Activated CD4-positive, alpha-beta T cell treated with anti-CD3 and anti-CD28 coated beads for 48 hours (primary cell): ENCODE data around the gene APOC1.
A peak's percentile ranks its signal among the peaks of the same experiment; 100 is the strongest.
"Not testable (repeated sequence)": the region's sequence is repeated elsewhere in the genome, so short reads cannot be mapped to it uniquely, and the experiment has no call there.

Source experiments
- DNase-seq: peaks from one replicate; pipeline ENCODE4 v3.0.0-alpha.2; 2020

The APOC1 gene

DNA sequence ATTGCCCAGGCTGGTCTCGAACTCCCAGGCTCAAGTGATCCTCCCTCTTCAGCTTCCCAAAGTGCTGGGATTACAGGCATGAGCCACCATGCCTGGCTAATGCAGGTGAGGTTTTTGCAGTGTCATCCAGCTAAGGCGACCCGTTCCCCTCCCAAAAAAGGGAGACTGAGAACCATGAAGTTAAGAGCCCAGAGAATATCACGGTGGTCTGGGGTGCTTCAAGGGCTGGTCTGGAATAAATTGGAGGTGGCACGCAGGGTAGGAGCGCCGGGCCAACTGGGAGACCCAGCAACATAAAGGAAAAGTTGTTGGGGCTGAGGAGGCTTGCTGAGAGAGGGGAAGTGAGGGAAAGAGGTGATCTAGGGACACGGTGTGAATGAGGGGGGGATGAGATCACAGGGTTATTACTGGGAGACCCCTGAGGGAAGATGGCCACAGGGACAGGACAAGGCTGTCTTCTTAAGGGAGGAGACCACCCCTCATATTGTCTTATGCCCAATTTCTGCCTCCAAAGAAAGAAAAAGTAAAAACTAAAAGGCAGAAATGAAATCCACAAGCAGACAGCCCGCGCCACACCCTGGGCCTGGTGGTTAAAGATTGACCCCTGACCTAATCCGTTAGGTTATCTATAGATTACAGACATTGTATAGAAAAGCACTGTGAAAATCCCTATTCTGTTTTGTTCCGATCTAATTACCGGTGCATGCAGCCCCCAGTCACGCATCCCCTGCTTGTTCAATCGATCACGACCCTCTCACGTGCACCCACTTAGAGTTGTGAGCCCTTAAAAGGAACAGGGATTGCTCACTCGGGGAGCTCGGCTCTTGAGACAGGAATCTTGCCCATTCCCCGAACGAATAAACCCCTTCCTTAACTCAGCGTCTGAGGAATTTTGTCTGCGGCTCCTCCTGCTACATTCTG is 636 bp upstream of the APOC1 start:
- DNase-seq = not testable (repeated sequence)

DNA sequence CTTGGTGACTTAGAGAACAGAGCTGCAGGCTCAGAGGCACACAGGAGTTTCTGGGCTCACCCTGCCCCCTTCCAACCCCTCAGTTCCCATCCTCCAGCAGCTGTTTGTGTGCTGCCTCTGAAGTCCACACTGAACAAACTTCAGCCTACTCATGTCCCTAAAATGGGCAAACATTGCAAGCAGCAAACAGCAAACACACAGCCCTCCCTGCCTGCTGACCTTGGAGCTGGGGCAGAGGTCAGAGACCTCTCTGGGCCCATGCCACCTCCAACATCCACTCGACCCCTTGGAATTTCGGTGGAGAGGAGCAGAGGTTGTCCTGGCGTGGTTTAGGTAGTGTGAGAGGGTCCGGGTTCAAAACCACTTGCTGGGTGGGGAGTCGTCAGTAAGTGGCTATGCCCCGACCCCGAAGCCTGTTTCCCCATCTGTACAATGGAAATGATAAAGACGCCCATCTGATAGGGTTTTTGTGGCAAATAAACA is 9.9 kb downstream of the APOC1 start:
- DNase-seq = no peak

DNA sequence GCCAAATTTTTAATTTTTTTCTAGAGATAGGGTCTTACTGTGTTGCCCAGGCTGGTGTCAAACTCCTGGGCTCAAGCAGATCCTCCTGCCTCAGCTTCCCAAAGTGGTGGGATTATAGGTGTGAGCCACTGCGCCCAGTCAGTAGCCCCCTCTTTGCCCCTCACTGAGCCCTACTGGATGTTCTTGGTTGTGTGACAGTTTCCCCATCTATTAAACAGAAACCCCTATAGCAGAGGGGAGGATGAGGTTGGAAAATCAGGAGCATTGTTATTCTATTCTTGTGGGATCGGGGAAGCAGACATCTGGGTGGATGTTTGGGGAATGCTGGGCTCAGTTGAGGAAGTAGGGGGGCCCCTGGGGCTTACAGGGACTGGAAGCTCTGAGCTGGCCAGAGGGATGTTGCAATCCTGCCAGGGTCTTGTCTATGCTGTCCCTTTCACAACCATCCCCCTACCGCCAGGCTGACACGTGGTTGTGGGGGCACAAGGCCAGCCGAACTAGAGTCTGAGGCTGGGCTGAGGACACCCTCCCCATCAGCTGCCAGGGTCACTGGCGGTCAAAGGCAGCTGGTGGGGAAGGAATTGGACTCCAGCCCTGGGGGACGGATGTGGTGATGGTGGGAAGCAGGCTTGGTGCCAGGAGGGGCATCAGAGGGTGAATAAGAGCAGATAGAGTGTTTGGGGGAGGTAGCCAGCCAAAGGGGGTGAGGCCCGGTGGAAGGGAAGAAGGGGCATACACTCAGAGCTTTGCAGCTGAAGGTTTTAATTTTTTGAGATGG is 10.9 kb downstream of the APOC1 start:
- DNase-seq = no peak

DNA sequence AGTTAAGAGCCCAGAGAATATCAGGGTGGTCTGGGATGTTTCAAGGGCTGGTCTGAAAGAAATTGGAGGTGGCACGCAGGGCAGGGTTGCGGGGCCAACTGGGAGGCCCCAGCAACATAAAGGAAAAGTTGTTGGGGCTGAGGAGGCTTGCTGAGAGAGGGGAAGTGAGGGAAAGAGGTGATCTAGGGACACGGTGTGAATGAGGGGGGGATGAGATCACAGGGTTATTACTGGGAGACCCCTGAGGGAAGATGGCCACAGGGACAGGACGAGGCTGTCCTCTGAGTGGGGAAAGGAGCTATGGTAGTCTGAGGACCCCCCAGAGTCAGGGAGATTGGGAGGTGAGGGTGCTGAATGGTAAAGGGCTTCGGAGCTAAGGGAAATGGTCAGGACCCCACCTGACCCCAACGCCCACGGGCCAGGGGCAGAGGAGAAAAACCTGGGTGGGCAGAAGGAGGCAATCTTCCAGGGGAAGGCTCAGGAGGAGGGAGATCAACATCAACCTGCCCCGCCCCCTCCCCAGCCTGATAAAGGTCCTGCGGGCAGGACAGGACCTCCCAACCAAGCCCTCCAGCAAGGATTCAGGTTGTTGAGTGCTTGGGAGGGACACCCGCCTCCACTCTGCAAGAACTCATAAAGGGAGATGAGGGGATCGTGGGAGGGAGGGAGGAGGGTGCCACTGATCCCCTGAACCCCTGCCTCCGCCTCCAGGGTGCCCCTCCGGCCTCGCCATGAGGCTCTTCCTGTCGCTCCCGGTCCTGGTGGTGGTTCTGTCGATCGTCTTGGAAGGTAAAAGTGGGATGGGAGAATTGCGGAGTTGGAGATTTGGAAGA is 12.1 kb downstream of the APOC1 start:
- not testable (repeated sequence) for DNase-seq

DNA sequence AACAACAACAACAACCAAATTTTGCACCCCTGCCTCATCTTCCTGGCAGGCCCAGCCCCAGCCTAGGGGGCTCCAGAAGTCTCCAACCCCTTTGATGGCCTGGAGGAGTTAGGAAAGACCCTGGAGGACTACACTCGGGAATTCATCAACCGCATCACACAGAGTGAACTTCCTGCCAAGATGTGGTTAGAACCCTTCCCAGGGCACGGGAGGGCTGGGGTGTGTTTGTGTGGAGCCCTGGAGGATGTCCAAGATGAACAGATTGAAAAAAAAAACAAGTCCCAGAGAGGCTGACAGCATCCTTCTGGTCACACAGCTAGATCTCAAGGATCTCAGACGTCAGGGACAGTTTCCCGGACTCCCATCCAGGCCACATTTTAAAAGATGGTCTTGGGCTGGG is 13.3 kb downstream of the APOC1 start:
- DNase-seq = no peak

DNA sequence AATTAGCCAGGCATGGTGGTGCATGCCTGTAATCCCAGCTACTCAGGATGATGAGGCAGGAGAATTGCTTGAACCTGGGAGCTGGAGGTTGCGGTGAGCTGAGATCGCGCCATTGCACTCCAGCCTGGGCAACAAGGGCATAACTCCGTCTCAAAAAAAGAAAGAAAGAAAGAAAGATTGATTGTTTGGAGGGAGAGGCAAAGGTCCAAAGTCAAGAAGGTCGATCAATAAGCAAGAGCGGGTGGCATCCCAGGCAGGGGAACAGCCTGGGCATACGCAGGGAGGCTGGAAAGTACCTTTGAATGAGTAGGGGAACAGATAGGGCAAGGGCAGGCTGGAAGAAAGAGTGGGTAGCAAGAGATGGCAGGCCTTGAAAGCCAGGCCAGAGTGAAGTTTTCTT is 15.7 kb downstream of the APOC1 start:
- DNase-seq = no peak

DNA sequence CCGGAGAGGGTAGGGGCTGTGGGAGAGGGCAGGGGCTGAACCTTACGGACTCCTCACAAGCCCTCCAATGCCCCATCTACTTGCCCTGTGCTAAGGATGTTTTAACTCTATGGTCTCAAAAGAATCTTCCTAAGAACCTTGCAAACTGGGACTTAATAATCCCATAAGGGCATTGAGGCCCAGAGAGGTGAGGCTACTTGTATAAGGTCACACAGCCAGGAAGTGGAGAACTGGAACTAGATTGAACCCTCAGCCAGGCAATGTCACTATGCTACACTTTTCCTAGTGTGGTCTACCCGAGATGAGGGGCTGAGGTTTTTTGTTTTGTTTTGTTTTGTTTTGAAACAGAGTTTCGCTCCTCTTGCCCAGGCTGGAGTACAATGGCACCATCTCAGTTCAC is 17.1 kb downstream of the APOC1 start:
- no peak for DNase-seq

DNA sequence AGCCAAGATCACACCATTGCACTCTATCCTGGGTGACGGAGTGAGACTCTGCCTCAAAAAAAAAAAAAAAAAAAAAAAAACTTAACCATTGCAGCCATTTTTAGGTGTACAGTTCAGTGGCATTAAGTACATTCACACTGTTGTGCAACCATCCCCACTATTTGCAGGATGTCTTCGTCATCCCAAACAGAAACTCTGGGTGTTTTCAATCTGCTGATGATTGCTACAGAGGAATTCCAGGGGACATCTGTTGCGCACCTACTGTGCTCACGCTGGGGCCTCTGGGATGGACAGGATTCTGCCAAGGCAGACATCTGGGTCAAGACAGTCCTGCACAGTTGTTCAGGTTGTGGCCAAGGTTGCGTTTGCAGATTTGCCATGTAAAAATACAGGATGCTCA is 25.3 kb downstream of the APOC1 start:
- no peak for DNase-seq

DNA sequence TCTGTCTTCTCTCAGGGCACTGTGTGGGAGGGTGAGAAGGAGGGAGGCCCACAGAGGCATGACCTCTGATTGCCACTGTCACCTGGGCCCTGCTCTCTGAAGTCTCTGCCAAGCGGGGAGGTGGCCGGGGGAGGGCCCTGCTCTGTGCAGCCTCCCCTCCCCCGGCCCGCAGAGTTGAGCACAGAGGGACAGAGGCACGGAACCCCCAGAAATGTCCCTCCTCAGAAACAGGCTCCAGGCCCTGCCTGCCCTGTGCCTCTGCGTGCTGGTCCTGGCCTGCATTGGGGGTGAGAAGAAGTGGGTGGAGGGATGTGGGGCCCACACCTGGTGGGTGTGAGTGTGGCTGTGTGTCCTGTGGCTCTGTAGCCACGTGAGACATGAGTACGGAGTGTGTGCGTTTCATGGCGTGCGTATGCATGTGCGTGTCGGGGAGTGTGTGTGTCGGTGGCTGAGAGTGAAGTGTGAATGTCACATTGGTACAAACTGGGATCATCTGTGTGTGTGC is 27.7 kb downstream of the APOC1 start, which contains the start of gene APOC4:
TSS of gene APOC4 (plus strand) at position 171 of the 505 bp plus-strand sequence. CDS start at position 212, 41 bp downstream.
- no peak for DNase-seq

DNA sequence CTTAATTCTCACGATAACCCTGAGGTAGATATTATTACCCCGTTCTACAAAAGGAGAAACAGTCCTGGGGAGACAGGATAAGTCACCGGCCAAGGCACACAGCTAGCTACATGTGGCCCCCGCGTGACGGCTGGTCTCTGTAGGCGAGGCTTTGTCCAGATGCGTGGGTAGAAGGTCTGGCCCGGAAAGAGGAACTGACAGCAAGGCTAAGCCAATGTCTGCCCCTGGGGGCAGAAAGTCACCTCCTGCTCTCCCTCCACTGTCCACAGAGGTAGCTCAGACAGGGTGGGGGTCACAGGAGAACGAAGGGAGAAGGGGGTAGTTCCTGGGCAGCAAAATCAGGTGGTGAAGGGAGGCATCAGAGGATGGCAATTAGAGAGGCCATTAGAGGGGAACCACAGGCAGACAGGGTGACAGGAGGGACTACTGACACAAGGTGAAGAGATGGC is 29.4 kb downstream of the APOC1 start:
- DNase-seq = no peak

DNA sequence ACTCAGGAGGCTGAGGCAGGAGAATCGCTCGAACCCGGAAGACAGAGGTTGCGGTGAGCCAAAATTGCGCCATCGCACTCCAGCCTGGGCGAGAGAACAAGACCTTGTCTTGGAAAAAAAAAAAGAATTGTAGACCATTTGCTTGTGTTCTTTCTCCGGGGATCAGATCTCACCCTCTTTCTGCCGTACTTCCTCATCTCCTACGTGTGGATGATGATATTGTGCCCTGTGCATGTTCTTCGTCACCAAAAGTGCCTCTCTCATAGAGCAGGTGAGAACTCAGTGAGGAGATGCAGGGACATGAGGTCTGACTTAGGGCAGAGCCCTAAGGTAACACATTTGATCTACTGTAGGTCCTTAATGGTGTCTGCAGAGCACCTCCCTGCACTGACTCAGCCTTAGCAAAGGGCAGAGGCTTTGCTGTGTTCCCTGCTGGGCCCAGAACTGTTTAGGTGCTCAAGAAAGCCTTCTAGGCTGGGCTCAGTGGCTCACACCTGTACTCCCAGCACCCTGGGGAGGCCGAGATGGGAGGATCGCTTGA is 32.7 kb downstream of the APOC1 start:
- no peak for DNase-seq

DNA sequence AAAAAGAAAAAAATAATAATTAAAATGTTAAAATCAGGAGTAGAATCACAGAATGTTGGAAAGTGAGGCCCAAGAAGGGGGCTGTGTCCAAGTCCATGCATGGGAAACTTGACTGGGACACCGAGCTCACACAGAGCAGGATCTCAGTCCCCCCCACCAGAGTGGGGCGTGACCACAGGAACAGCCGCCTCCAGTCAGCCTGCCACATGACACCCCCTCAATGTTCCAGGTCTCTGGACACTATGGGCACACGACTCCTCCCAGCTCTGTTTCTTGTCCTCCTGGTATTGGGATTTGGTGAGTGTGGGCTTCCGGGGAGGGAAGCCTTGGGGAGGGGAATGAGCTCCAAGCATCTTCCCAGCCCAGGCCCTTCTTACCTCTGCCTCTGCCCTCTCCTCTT is 33.8 kb downstream of the APOC1 start:
- no peak for DNase-seq

DNA sequence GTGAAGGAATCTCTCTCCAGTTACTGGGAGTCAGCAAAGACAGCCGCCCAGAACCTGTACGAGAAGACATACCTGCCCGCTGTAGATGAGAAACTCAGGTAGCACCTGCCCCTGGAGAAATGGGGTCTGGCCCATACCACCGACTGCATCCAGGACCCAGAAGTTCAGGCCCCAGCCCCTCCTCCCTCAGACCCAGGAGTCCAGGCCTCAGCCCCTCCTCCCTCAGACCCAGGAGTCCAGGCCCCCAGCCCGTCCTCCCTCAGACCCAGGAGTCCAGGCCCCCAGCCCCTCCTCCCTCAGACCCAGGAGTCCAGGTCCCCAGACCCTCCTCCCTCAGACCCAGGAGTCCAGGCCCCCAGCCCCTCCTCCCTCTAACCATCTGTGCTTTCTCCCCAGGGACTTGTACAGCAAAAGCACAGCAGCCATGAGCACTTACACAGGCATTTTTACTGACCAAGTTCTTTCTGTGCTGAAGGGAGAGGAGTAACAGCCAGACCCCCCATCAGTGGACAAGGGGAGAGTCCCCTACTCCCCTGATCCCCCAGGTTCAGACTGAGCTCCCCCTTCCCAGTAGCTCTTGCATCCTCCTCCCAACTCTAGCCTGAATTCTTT is 34.5 kb downstream of the APOC1 start:
- no peak for DNase-seq

DNA sequence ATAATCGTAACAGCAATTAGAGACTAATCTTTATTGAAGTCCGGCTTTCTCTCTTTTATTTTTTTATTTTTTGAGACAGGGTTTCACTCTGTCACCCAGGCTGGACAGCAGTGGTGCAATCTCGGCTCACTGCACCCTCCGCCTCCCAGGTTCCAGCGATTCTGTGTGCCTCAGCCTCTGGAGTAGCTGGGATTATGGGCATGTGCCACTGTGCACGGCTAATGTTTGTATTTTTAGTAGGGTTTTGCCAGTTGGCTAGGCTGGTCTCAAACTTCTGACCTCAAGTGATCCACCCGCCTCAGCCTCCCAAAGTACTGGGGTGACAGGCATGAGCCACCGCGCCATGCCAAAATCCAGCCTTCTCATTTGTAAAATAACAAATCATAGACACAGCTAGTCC is 35.1 kb downstream of the APOC1 start:
- no peak for DNase-seq

DNA sequence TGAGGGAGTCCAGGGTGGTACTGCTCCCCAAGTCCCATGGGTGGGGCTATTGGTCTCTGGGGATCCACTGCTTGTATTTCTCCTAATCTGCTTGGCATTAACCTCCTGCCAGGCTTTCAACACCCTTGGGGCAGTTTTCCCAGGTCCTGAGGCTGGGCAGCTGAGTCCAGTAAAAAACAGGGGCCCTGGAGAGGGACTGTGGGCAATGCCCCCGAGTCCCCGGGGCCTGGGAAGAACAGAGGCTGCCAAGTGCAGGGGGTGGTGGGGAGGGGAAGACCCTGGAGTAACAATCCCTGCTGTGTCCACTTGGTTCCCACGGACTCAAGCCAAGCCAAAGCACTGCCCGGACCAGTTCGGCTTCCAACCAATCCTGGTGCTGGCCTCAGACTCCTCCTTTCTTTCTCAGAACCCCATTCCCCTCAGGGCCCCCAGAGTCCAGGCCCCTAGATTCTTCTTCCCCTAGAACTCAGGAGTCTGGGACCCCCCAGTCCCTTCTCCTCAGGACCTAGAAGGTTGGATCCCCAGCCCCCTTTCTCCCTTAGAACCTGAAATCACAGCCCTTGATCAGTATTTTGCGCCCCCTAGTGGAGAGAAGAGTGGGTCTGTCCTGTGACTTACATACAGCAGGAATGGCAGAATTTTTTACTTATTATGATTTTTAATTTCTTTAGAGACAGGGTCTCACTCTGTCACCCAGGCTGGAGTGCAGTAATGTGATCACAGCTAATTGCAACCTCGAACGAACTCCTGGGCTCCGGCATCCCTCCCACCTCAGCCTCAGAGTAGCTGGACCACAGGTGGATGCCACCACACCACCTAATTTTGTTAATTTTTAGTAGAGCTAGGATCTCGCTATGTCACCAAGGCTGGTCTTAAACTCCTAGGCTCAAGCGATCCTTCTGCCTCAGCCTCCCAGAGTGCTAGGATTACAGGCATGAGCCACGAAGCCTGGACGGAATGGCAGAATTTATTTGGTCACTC is 37.1 kb downstream of the APOC1 start:
- peak; percentile 68 for DNase-seq

DNA sequence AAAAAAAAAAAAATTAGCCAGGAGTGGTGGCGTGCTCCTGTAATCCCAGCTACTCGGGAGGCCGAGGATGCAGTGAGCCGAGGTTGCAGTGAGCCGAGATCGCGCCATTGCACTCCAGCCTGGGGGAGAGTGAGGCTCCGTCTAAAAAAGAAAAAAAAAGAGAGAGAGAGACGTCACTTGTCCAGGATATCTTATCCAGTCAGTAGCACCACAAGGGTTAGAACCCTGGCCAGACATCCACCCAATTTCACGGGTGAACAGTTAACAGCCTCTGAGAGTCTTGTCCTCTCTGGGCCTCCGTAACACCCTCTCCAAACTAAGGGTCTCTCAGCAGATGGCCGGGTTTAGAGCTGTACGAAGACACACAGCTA is 39.9 kb downstream of the APOC1 start:
- no peak for DNase-seq

DNA sequence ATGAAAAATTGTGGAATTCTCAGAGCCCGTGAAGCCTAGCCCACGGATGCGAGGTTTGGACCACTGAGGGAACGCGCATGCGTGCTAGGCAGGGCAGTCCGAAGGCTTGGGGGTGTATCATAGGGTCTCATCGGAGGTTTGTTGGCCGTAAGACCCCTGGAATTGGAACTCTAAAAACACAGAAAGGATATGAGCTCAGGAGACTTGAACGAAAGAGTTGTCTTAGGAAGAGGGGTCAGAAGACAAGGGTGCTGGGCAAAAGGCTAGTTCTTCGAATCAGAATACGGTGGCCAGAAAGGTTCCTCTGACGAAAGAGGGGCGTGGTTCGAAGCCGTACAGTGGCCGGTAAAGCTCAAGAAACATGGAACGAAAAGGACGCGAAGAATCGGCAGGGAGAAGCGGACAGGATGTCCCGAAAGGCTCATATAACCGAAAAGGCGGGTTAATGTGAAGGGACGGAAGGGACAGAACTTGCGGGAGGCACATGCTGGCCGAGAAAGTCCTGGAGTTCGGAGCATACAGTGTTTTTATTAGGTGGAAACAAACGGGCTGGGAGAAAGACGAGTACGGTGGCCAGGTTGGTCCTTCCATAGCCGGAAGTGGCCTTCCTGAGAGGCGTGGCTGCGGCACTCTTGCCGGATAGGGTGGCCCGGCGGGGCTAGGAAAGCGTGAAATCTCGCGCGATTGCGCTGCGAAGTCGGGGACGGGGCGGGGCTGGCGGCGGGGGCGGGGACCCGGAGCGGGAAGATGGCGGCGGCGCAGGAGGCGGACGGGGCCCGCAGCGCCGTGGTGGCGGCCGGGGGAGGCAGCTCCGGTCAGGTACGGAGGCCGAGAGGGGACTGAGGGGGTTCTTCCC is 40.5 kb downstream of the APOC1 start, which contains the start of gene CLPTM1:
TSS of gene CLPTM1 (plus strand) at position 732 of the 856 bp plus-strand sequence. CDS start at position 748, 16 bp downstream.
- DNase-seq = peak; percentile 97

DNA sequence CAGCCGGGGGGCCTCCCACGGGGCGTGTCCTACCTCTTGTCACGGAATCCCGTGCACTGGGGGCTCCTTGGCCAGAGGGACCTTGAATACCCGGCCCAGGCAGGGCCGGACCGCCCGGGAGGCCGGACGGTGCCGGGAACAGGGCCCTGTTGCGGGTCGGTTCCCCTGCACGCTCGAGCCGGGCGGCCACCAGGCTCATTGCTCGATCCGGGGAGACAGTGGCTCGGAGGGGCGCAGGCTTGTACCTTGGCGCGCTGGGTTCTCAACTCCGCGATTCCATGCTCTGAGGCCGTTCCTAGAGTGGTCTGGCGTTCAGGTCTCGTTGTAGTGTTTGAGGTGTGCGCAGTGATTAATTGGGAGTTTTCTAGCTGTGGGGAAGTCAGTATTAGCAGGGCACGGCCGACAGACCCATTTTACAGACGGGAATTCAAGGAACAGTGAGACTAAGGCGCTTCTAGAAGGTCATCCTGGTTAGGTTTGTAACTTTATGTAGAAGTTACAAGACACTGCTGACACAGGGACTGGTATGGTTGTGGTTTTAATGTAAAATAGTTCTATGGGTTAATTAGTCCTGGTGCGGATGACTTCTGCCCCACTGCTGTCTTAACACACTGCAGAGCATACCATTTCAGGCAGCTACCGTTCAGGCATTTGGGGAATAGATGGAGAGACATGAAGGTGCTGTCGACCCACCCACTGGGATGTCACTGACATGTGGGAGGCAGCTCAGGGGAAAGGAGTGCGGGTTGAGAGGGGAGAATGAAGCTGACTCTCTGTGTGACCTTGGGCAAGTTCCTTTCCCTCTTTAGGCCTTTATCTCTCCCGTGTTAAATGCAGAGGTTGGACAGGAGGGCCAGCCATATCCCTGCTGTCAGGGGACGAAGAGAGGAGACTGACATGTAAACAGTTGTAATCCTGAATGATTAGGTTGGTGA is 41.4 kb downstream of the APOC1 start:
- peak; percentile 13 for DNase-seq
